ENCODE results near the gene PIK3R4. TPM values are rescaled to one million over a fixed set of nuclear protein-coding genes. Genes with fewer than 3 reads are reported as not detected.

PIK3R4 gene
- total RNA-seq, 4 donors from 2014 or later = 30.4 to 37.9 (median 33.5) TPM

DNA sequence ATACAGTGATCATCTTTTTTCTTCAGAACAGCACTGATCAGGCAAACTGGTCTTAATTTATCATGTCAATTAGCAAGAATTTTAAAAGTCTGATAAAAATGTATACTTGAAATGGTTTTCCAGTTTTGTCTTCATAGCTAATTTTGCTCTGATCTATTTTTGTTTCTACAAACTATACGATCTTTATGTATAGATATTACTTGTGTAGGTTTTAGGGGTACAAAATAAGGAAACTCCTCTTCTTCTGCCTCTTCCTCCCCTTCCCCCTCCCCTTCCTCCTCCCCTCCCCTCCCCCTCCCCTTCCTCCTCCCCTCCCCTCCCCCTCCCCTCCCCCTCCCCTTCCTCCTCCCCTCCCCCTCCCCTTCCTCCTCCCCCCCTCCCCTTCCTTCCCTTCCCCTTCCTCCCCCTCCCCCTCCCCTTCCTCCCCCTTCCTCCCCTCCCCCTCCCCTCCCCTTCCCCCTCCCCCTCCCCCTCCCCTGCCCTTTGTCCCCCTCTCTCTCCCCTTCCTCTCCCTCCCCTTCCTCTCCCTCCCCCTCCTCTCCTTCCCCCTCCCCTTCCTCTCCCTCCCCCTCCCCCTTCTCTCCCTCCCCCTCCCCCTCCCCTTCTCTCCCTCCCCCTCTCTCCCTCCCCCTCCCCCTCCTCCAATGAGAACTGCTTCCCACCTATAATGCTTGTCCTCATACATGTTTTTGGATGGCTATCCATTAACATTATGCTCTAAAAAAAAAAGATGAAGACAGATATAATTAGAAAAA is 110.0 kb downstream of the PIK3R4 start:
- no peak for TF ChIP-seq POLR2A (IDR thresholded peaks at IDR 0.05)
- H3K27me3 ChIP-seq = no peaks in the 10 kb centered on the region
- H3K36me3 ChIP-seq = no peaks in the 10 kb centered on the region
- no peak overlapping the region for H3K27ac ChIP-seq
- WGBS, 2 donors = 67 to 80% methylated on average over 1 of the region's 1 CpG
- H3K4me3 ChIP-seq = no peak overlapping the region
- no peak for DNase-seq (ENCODE audit: low spot score in 2 of 2)
- H3K4me1 ChIP-seq = no peaks in the 10 kb centered on the region
- H3K9me3 ChIP-seq = no peaks in the 10 kb centered on the region

- no peaks in the 10 kb centered on the region for H3K36me3 ChIP-seq
- no peak overlapping the region for H3K4me3 ChIP-seq
- no peaks in the 10 kb centered on the region for H3K4me1 ChIP-seq
- TF ChIP-seq POLR2A (IDR thresholded peaks at IDR 0.05) (no peak), EP300 (IDR thresholded peaks at IDR 0.05) (no peak), CTCF (IDR thresholded peaks at IDR 0.05) (no peak)
- no peak for DNase-seq (ENCODE audit: low spot score in 2 of 2)
- no peak overlapping the region for H3K27ac ChIP-seq
- no peaks in the 10 kb centered on the region for H3K9me3 ChIP-seq
- no peaks in the 10 kb centered on the region for H3K27me3 ChIP-seq
These were observed 110.7 kb downstream of the PIK3R4 start for GRCh38 chr3:130635978-130636377.

DNA sequence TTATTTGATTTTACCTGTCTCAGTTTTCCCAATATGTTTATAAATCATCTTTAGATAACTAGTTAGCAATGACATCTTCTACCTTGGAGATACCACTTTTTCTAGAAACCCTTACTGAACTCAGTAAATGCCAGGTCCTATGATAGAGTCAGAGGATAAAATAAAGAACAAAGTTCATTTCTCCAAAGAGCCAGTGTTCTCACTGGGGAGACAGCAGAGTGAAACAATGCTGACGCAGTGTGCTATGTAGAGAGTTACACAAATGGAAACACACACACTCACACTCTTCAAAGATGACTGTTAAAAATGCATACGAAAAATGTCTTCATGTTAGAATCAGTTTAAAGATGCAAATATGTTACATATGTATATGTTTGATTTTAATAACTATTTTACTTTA is 111.3 kb downstream of the PIK3R4 start:
- DNase-seq (ENCODE audit: low spot score in 2 of 2) = no peak
- TF ChIP-seq POLR2A (IDR thresholded peaks at IDR 0.05) (no peak), EP300 (IDR thresholded peaks at IDR 0.05) (no peak), CTCF (IDR thresholded peaks at IDR 0.05) (no peak)
- no peaks in the 10 kb centered on the region for H3K36me3 ChIP-seq
- no peak overlapping the region for H3K27ac ChIP-seq
- H3K4me1 ChIP-seq = no peaks in the 10 kb centered on the region
- H3K27me3 ChIP-seq = no peaks in the 10 kb centered on the region
- H3K4me3 ChIP-seq = no peak overlapping the region
- no peaks in the 10 kb centered on the region for H3K9me3 ChIP-seq
- WGBS, 2 donors = 67 to 73% methylated on average over 2 of the region's 2 CpGs

Other genes with a start within 250 kb of the PIK3R4 start
- under 1 TPM in 2 of 4 donors, not detected in 2; under 0.01 to 0.22 TPM for gene COL6A6, start 229.7 kb downstream of the PIK3R4 start, total RNA-seq
- 10 to 100 TPM; 46.2 to 80.4 (median 59.8) TPM for gene ATP2C1, start 147.3 kb upstream of the PIK3R4 start, total RNA-seq